CD14-positive monocyte (primary cell): ENCODE data around the gene WDPCP. TPM values are rescaled to one million over a fixed set of nuclear protein-coding genes. Genes with fewer than 3 reads are reported as not detected.
"Not testable (repeated sequence)": the region's sequence is repeated elsewhere in the genome, so short reads cannot be mapped to it uniquely, and the experiment has no call there.

Experiments used
- DNase-seq, 3 donors: peaks; one replicate each; pipeline ENCODE4 v3.0.0-alpha.2; 2011 to 2022
- H2AFZ ChIP-seq: 2 replicates; pipeline ENCODE4 v1.6.0; 2012; ENCODE audit warnings: mild to moderate bottlenecking, low read depth, low read length, inconsistent platforms; ENCODE audit not compliant: insufficient read depth, poor library complexity, severe bottlenecking
- H3K27ac ChIP-seq, 2 donors: 1 replicate in 1 of 2; 2 replicates in 1 of 2; pipeline ENCODE4 v1.5.1; 2012 to 2013; ENCODE audit warnings: low read length in 2 of 2, control low read depth in 1 of 2, inconsistent platforms in 1 of 2, low read depth in 1 of 2, mild to moderate bottlenecking in 1 of 2
- H3K27me3 ChIP-seq, 2 donors: one replicate each; pipeline versions ENCODE4 v1.6.0 to v1.6.1; 2011 to 2013; ENCODE audit warnings: low read length in 2 of 2; ENCODE audit not compliant: control insufficient read depth in 2 of 2, insufficient read depth in 2 of 2
- H3K36me3 ChIP-seq, 2 donors: replicated peaks in 1 of 2; 1 replicate in 1 of 2; 2 replicates in 1 of 2; pipeline versions ENCODE4 v1.5.1 to v1.6.1; 2012 to 2013; ENCODE audit warnings: low read length in 2 of 2, control low read depth in 1 of 2, inconsistent platforms in 1 of 2, mild to moderate bottlenecking in 1 of 2; ENCODE audit not compliant: insufficient read depth in 2 of 2, control insufficient read depth in 1 of 2
- H3K4me1 ChIP-seq, 2 donors: 1 replicate in 1 of 2; 2 replicates in 1 of 2; pipeline versions ENCODE4 v1.5.1 to v1.6.1; 2012 to 2013; ENCODE audit warnings: low read length in 2 of 2, control low read depth in 1 of 2, inconsistent platforms in 1 of 2, mild to moderate bottlenecking in 1 of 2, moderate library complexity in 1 of 2; ENCODE audit not compliant: insufficient read depth in 2 of 2, control insufficient read depth in 1 of 2
- H3K4me2 ChIP-seq: replicated peaks from 2 replicates; pipeline ENCODE3; 2012; ENCODE audit warnings: low read length, moderate library complexity, mild to moderate bottlenecking; ENCODE audit not compliant: poor library complexity, severe bottlenecking; ENCODE audit errors: extremely low read depth
- H3K4me3 ChIP-seq, 3 experiments: fragments of 200-600 bp in 1 of 3; sonication (generic) in 1 of 3; replicated peaks in 1 of 3; 1 replicate in 2 of 3; 2 replicates in 1 of 3; pipeline ENCODE4 v1.5.1; 2011 to 2013; ENCODE audit warnings: low read length in 3 of 3, mild to moderate bottlenecking in 3 of 3, control low read depth in 2 of 3, low read depth in 2 of 3, inconsistent platforms in 1 of 3, moderate library complexity in 1 of 3
- H3K79me2 ChIP-seq: 2 replicates; pipeline ENCODE4 v1.6.0; 2012; ENCODE audit warnings: mild to moderate bottlenecking, control low read depth, inconsistent platforms, low read length, moderate library complexity; ENCODE audit not compliant: insufficient read depth
- H3K9ac ChIP-seq: 2 replicates; pipeline ENCODE4 v1.6.0; 2017; ENCODE audit warnings: low read length, mild to moderate bottlenecking; ENCODE audit not compliant: insufficient read depth, poor library complexity, severe bottlenecking
- H3K9me3 ChIP-seq, 2 donors: replicated peaks in 1 of 2; 1 replicate in 1 of 2; 2 replicates in 1 of 2; pipeline versions ENCODE4 v1.5.1 to v1.6.1; 2012 to 2013; ENCODE audit warnings: low read length in 2 of 2, control low read depth in 1 of 2; ENCODE audit not compliant: control insufficient read depth in 1 of 2, insufficient read depth in 1 of 2
- H4K20me1 ChIP-seq: 2 replicates; pipeline ENCODE4 v1.6.0; 2012; ENCODE audit warnings: mild to moderate bottlenecking, low read length, control low read depth, moderate library complexity; ENCODE audit not compliant: insufficient read depth
- H3K27ac Mint-ChIP-seq, 7 donors: one replicate each; pipeline ENCODE4 v1.8.0; 2020; ENCODE audit warnings: mild to moderate bottlenecking in 7 of 7, mixed read lengths in 7 of 7, moderate library complexity in 6 of 7, inconsistent platforms in 2 of 7
- H3K27me3 Mint-ChIP-seq, 3 donors: one replicate each; pipeline ENCODE4 v1.8.0; 2021 to 2022; ENCODE audit warnings: low read depth in 3 of 3, mild to moderate bottlenecking in 3 of 3, mixed read lengths in 3 of 3, moderate library complexity in 3 of 3, inconsistent platforms in 1 of 3
- H3K36me3 Mint-ChIP-seq, 2 donors: one replicate each; pipeline ENCODE4 v1.8.0; 2020; ENCODE audit warnings: mixed read lengths in 2 of 2, inconsistent platforms in 1 of 2, mild to moderate bottlenecking in 1 of 2
- H3K4me1 Mint-ChIP-seq: one replicate; pipeline ENCODE4 v1.8.0; 2020; ENCODE audit warnings: mild to moderate bottlenecking, mixed read lengths
- H3K4me3 Mint-ChIP-seq, 2 donors: one replicate each; pipeline ENCODE4 v1.8.0; 2020; ENCODE audit warnings: mild to moderate bottlenecking in 2 of 2, mixed read lengths in 2 of 2, moderate library complexity in 1 of 2
- H3K9me3 Mint-ChIP-seq, 7 donors: one replicate each; pipeline ENCODE4 v1.8.0; 2020 to 2022; ENCODE audit warnings: mixed read lengths in 7 of 7, mild to moderate bottlenecking in 6 of 7, moderate library complexity in 6 of 7, inconsistent platforms in 2 of 7
- CTCF ChIP-seq: fragments of 200-600 bp; IDR thresholded peaks from one replicate; pipeline ENCODE4 v1.8.0; 2022; ENCODE audit warnings: antibody characterized with exemption, mild to moderate bottlenecking
- WGBS: methylation state at CpG from one replicate; pipeline ENCODE4 v1.1.5; 2013; ENCODE audit warnings: missing lambda C conversion rate; ENCODE audit not compliant: insufficient coverage; 5-methylcytosine and 5-hydroxymethylcytosine counted together
- intact Hi-C, 2 donors: fragments of 100-400 bp; cut with micrococcal nuclease; formaldehyde crosslinking; loops; one replicate each; pipeline versions ENCODE4 v1.15.0 to v1.15.1; 2023
- polyA plus RNA-seq, 3 donors: library from polyadenylated mRNA; depleted of rRNA in 1 of 3; unstranded in 2 of 3; stranded (reverse) in 1 of 3; fragments of 300-500 nt in 2 of 3; fragments of >200 nt in 1 of 3; fragmentation: Illumina TruSeq in 2 of 3; gene quantifications; 1 replicate in 2 of 3; 2 replicates in 1 of 3; pipeline ENCODE4 v1.2.3, GENCODE V29; 2012 to 2021

The WDPCP gene
- polyA plus RNA-seq, 3 donors: 3.3 to 5.2 (median 3.7) TPM

- Mint-ChIP-seq H3K36me3 (peaks cover 0 to 9% of the 10 kb centered on the region in 2 donors), H3K9me3 (peaks cover 0 to 4% (median 2%) of the 10 kb centered on the region in 7 donors), H3K4me1 (no peaks in the 10 kb centered on the region), H3K27ac (no peak overlapping the region), H3K4me3 (no peak overlapping the region), H3K27me3 (peaks cover 0 to 3% (median 0%) of the 10 kb centered on the region in 3 donors)
- Histone ChIP-seq H3K27me3 (no peaks in the 10 kb centered on the region), H3K9me3 (no peaks in the 10 kb centered on the region), H3K9ac (no peak overlapping the region), H3K36me3 (peaks cover 0 to 3% of the 10 kb centered on the region in 2 donors), H3K27ac (no peak overlapping the region), H2AFZ (no peak overlapping the region), H3K4me2 (no peak overlapping the region), H4K20me1 (no peaks in the 10 kb centered on the region), H3K4me1 (no peaks in the 10 kb centered on the region), H3K79me2 (no peaks in the 10 kb centered on the region), H3K4me3 (no peak overlapping the region)
- intact Hi-C loops: no loop called here
- TF ChIP-seq CTCF: no peak
- DNase-seq: no peak
- no CpG with 5 or more reads among the region's 3 CpGs for WGBS
Observed at GRCh38 chr2:63477686-63478085, 110.6 kb downstream of the WDPCP start.

DNA sequence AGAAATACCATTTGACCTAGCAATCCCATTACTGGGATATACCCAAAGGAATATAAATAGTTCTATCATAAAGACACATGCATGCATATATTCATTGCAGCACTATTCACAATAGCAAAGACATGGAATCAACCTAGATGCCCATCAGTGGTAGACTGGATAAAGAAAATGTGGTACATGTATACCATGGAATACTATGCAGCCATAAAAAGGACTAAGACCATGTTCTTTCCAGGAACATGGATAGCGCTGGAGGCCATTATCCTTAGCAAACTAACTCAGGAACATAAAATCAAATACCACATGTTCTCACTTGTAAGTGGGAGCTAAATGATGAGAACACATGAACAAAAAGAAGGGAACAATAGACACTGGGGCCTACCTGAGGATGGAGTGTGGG is 119.0 kb downstream of the WDPCP start:
- H3K4me3 ChIP-seq, H3K27ac ChIP-seq, H3K4me2 ChIP-seq, H3K9ac ChIP-seq, H3K27me3 Mint-ChIP-seq, H3K4me3 Mint-ChIP-seq, H4K20me1 ChIP-seq, H3K27me3 ChIP-seq, H3K9me3 ChIP-seq, H3K79me2 ChIP-seq, H3K4me1 Mint-ChIP-seq, DNase-seq, intact Hi-C loops, H3K4me1 ChIP-seq, H3K36me3 ChIP-seq, H2AFZ ChIP-seq, H3K27ac Mint-ChIP-seq, H3K9me3 Mint-ChIP-seq: not testable (repeated sequence)
- H3K36me3 Mint-ChIP-seq: peaks cover 10 to 15% of the 10 kb centered on the region in 2 donors
- no CpG with 5 or more reads among the region's 1 CpG for WGBS
